Lower lobe of right lung (tissue), 2 donors: Measurements from ENCODE around the gene CKMT2. TPM values are rescaled to one million over a fixed set of nuclear protein-coding genes. Genes with fewer than 3 reads are reported as not detected.

ENCODE experiments used
- ATAC-seq, 2 donors: fragments of 200-7000 bp; cut with Tn5 transposase; one replicate each; pipeline ENCODE4 v1.9.1; 2020 to 2022; ENCODE audit warnings: mild to moderate bottlenecking in 2 of 2, moderate library complexity in 2 of 2
- DNase-seq: peaks from one replicate; pipeline ENCODE4 v3.0.0-alpha.2; 2020
- H3K27ac ChIP-seq: fragments of 200-600 bp; one replicate; pipeline ENCODE4 v1.8.0; 2022
- H3K27me3 ChIP-seq: fragments of 200-600 bp; one replicate; pipeline ENCODE4 v1.8.0; 2022; ENCODE audit warnings: low read depth
- H3K36me3 ChIP-seq: fragments of 200-600 bp; one replicate; pipeline ENCODE4 v1.8.0; 2022; ENCODE audit warnings: mild to moderate bottlenecking
- H3K4me1 ChIP-seq: fragments of 200-600 bp; one replicate; pipeline ENCODE4 v1.8.0; 2022
- H3K4me3 ChIP-seq: fragments of 200-600 bp; one replicate; pipeline ENCODE4 v1.8.0; 2022; ENCODE audit warnings: mild to moderate bottlenecking
- H3K9me3 ChIP-seq: fragments of 200-600 bp; one replicate; pipeline ENCODE4 v1.8.0; 2022
- intact Hi-C: fragments of 100-400 bp; cut with DNase I; formaldehyde crosslinking; loops from one replicate; pipeline ENCODE4 v1.11.0; 2022
- total RNA-seq: library from RNA; stranded (reverse); fragmentation: NEBNext Ultra II Directional; extraction: Animal tissue kit (Norgen Biotek cat#: 25700); gene quantifications from one replicate; pipeline ENCODE4 v1.2.1, GENCODE V29; 2021
- TF ChIP-seq, protein P1 (sequence below): fragments of 200-600 bp; IDR thresholded peaks from one replicate; pipeline ENCODE4 v1.8.0; 2022; ENCODE audit warnings: antibody characterized with exemption, mild to moderate bottlenecking
- donor health status: DM: no; HTN: yes; CAD: no; lungs with severe emphysema.

The CKMT2 gene
- total RNA-seq, 1 donor from 2014 or later, result 1.4 TPM

DNA sequence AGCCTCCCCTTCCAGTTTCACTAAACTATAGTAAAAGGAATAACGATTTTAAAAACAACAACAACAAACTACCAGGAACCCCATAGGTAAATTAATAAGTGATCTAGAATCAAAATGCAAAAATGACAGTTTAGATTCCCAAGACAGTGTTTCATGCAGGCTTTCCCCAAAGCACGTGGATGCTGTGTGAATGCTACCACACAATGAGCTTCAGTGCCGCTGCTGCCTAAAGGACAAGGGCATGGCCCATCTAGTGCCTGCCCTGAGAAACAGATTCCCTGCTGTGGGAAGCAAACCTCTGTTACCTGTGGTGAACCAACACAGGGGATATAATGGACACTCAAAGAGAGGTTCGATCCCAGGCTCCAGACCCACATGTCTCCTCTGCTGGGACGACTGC is 23.7 kb upstream of the CKMT2 start:
- no peak for ATAC-seq
- Histone ChIP-seq H3K4me3 (no peak overlapping the region), H3K4me1 (no peaks in the 10 kb centered on the region), H3K36me3 (no peaks in the 10 kb centered on the region), H3K9me3 (no peaks in the 10 kb centered on the region), H3K27ac (no peak overlapping the region), H3K27me3 (no peaks in the 10 kb centered on the region)
- intact Hi-C loops, result no loop called here
- TF ChIP-seq, protein P1, sequence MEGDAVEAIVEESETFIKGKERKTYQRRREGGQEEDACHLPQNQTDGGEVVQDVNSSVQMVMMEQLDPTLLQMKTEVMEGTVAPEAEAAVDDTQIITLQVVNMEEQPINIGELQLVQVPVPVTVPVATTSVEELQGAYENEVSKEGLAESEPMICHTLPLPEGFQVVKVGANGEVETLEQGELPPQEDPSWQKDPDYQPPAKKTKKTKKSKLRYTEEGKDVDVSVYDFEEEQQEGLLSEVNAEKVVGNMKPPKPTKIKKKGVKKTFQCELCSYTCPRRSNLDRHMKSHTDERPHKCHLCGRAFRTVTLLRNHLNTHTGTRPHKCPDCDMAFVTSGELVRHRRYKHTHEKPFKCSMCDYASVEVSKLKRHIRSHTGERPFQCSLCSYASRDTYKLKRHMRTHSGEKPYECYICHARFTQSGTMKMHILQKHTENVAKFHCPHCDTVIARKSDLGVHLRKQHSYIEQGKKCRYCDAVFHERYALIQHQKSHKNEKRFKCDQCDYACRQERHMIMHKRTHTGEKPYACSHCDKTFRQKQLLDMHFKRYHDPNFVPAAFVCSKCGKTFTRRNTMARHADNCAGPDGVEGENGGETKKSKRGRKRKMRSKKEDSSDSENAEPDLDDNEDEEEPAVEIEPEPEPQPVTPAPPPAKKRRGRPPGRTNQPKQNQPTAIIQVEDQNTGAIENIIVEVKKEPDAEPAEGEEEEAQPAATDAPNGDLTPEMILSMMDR, result no peak
- DNase-seq, result no peak

GRCh38 chr5:81209869-81210493 is 23.1 kb upstream of the CKMT2 start:
- Histone ChIP-seq H3K27ac (no peak overlapping the region), H3K4me1 (no peaks in the 10 kb centered on the region), H3K4me3 (no peak overlapping the region), H3K27me3 (no peaks in the 10 kb centered on the region), H3K36me3 (no peaks in the 10 kb centered on the region), H3K9me3 (no peaks in the 10 kb centered on the region)
- ATAC-seq (no peak), DNase-seq (no peak)
- intact Hi-C loops, result no loop called here
- TF ChIP-seq, protein P1, result no peak

- Histone ChIP-seq H3K4me1 (no peaks in the 10 kb centered on the region), H3K9me3 (no peaks in the 10 kb centered on the region), H3K4me3 (no peak overlapping the region), H3K27ac (no peak overlapping the region), H3K36me3 (no peaks in the 10 kb centered on the region), H3K27me3 (no peaks in the 10 kb centered on the region)
- intact Hi-C loops, result no loop called here
- TF ChIP-seq, protein P1, result no peak
- ATAC-seq, result peak; percentile 80 to 86
- no peak for DNase-seq
Measured at GRCh38 chr5:81212211-81212751, 20.8 kb upstream of the CKMT2 start.

DNA sequence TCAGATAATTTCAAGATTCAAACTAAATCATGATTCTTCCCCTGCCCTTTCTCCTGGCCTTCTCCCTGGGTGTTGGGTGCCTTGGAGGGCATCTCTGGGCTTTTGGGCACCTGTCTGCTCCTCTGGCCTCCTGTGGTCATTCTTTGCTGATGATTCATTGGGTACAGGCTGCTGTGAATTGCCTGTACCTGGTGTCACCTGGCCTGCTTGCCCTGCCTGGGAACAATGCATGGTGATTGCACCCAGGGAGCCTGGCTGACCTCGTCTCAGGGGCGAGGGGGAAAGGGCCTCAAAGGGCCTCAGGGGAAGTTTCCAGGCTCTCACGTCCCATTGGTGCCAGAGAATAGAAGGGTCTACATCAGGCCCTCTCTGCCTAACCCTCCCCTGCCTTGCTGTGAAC is 20.1 kb upstream of the CKMT2 start:
- intact Hi-C loops, result no loop called here
- Histone ChIP-seq H3K4me3 (no peak overlapping the region), H3K27ac (no peak overlapping the region), H3K9me3 (no peaks in the 10 kb centered on the region), H3K4me1 (no peaks in the 10 kb centered on the region), H3K36me3 (no peaks in the 10 kb centered on the region), H3K27me3 (no peaks in the 10 kb centered on the region)
- ATAC-seq, result peak; percentile 43 to 49
- TF ChIP-seq, protein P1, result no peak
- DNase-seq, result no peak

DNA sequence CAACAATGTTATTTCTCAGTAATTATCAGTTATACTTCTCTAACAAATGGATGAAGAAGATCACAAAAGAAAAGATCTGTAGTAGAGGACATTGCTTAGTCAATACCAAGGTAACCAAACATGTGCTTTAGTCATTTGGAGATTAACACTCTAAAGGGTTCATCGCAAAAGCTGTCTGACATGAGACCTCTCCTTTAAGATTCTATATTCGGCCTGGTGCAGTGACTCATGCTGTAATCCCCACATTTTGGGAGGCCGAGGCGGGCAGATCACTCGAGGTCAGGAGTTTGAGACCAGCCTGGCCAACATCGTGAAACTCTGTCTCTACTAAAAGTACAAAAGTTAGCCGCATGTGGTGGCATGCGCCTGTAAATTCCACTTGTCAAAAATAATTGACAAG is 18.3 kb upstream of the CKMT2 start:
- TF ChIP-seq, protein P1, result no peak

More for the DNA sequence above, 18.3 kb upstream of the CKMT2 start:
- intact Hi-C loops, result no loop called here
- no peak overlapping the region for H3K27ac ChIP-seq
- ATAC-seq, result no peak
- no peak overlapping the region for H3K4me3 ChIP-seq
- no peaks in the 10 kb centered on the region for H3K27me3 ChIP-seq
- no peaks in the 10 kb centered on the region for H3K4me1 ChIP-seq
- DNase-seq, result no peak
- H3K36me3 ChIP-seq, result no peaks in the 10 kb centered on the region
- no peaks in the 10 kb centered on the region for H3K9me3 ChIP-seq
